Measurements from ENCODE around the gene DYSF. TPM values are rescaled to one million over a fixed set of nuclear protein-coding genes. Genes with fewer than 3 reads are reported as not detected.
"Not testable (repeated sequence)": the region's sequence is repeated elsewhere in the genome, so short reads cannot be mapped to it uniquely, and the experiment has no call there.

Gene DYSF
- total and polyA plus RNA-seq, 7 donors = 38.3 to 208 (median 109) TPM

- WGBS, 3 donors = 43 to 59% (median 56%) methylated on average over 2 of the region's 2 CpGs
- Histone ChIP-seq H3K36me3 (ENCODE audit: insufficient read depth in 1 of 2, low read depth in 1 of 2) (peaks cover 9 to 44% of the 10 kb centered on the region in 2 donors), H3K27me3 (ENCODE audit: insufficient read depth in 3 of 3, low read length in 2 of 3) (no peaks in the 10 kb centered on the region), H3K27ac (no peak overlapping the region), H3K4me1 (no peaks in the 10 kb centered on the region), H3K4me3 (no peak overlapping the region), H3K9me3 (no peaks in the 10 kb centered on the region)
- ATAC-seq (peak in 2 of 4 donors; percentile 18 to 19), DNase-seq (no peak)
- intact Hi-C loops (cut with DNase I) = no loop called here
- TF ChIP-seq CTCF (IDR thresholded peaks at IDR 0.05) = no peak
Measured at GRCh38 chr2:71655498-71655897, 202.1 kb downstream of the DYSF start.

- WGBS, 3 donors = 66 to 71% (median 67%) methylated on average over 2 of the region's 2 CpGs
- peaks cover 9 to 60% of the 10 kb centered on the region in 2 donors for H3K36me3 ChIP-seq (ENCODE audit: insufficient read depth in 1 of 2, low read depth in 1 of 2)
- H3K27me3 ChIP-seq (ENCODE audit: insufficient read depth in 3 of 3, low read length in 2 of 3); ATAC-seq; intact Hi-C loops (cut with DNase I); DNase-seq; H3K9me3 ChIP-seq; H3K4me1 ChIP-seq; H3K4me3 ChIP-seq; H3K27ac ChIP-seq: not testable (repeated sequence)
Measured at GRCh38 chr2:71658256-71658655, 204.9 kb downstream of the DYSF start.

GRCh38 chr2:71658771-71659170, 205.4 kb downstream of the DYSF start:
- intact Hi-C loops (cut with DNase I) = no loop called here
- no peak for TF ChIP-seq CTCF (IDR thresholded peaks at IDR 0.05)

GRCh38 chr2:71659868-71660518, 206.6 kb downstream of the DYSF start:
- intact Hi-C loops (cut with DNase I) = no loop called here
- DNase-seq = no peak
- H3K36me3 ChIP-seq (ENCODE audit: insufficient read depth in 1 of 2, low read depth in 1 of 2) = peaks cover 9 to 77% of the 10 kb centered on the region in 2 donors

More at GRCh38 chr2:71658771-71659170, 205.4 kb downstream of the DYSF start:
- Histone ChIP-seq H3K9me3 (no peaks in the 10 kb centered on the region), H3K36me3 (ENCODE audit: insufficient read depth in 1 of 2, low read depth in 1 of 2) (peaks cover 9 to 65% of the 10 kb centered on the region in 2 donors), H3K27me3 (ENCODE audit: insufficient read depth in 3 of 3, low read length in 2 of 3) (no peaks in the 10 kb centered on the region), H3K4me3 (no peak overlapping the region), H3K4me1 (no peaks in the 10 kb centered on the region), H3K27ac (no peak overlapping the region)
- WGBS, 3 donors = 96 to 98% (median 97%) methylated on average over 3 of the region's 3 CpGs
- ATAC-seq = no peak
- no peak for DNase-seq

GRCh38 chr2:71661782-71662181, 208.4 kb downstream of the DYSF start:
- ATAC-seq (no peak), DNase-seq (peak in 1 of 2 donors; percentile 46)
- Histone ChIP-seq H3K9me3 (no peaks in the 10 kb centered on the region), H3K36me3 (ENCODE audit: insufficient read depth in 1 of 2, low read depth in 1 of 2) (peaks cover 9 to 83% of the 10 kb centered on the region in 2 donors), H3K4me1 (peaks cover 7% of the 10 kb centered on the region), H3K27ac (no peak overlapping the region), H3K4me3 (no peak overlapping the region), H3K27me3 (ENCODE audit: insufficient read depth in 3 of 3, low read length in 2 of 3) (no peaks in the 10 kb centered on the region)
- intact Hi-C loops (cut with DNase I) = no loop called here
- no peak for TF ChIP-seq CTCF (IDR thresholded peaks at IDR 0.05)
- WGBS, 3 donors = 76 to 92% (median 79%) methylated on average over 2 to 3 of the region's 3 CpGs

More at GRCh38 chr2:71659868-71660518, 206.6 kb downstream of the DYSF start:
- Histone ChIP-seq H3K27ac (no peak overlapping the region), H3K9me3 (no peaks in the 10 kb centered on the region), H3K27me3 (ENCODE audit: insufficient read depth in 3 of 3, low read length in 2 of 3) (no peaks in the 10 kb centered on the region), H3K4me3 (no peak overlapping the region), H3K4me1 (no peaks in the 10 kb centered on the region)
- no peak for TF ChIP-seq CTCF (IDR thresholded peaks at IDR 0.05)
- ATAC-seq = no peak
- WGBS, 3 donors = 76 to 85% (median 83%) methylated on average over 5 of the region's 5 CpGs

All from psoas muscle (tissue), 8 donors.